AG09319 (cell line): ENCODE results near the gene C14orf93.

Experiments used
- DNase-seq: peaks from one replicate; pipeline ENCODE4 v3.0.0-alpha.2; 2010; ENCODE audit warnings: low read depth; ENCODE audit errors: extremely low read depth
- TF ChIP-seq, protein P1 (sequence below): IDR thresholded peaks from 2 replicates; pipeline ENCODE4 v1.5.1; 2011; ENCODE audit warnings: low read depth, mild to moderate bottlenecking, inconsistent platforms, low read length, moderate library complexity

C14orf93 gene

GRCh38 chr14:23051141-23052057 is 41.5 kb upstream of the C14orf93 start:
- TF ChIP-seq, protein P1, sequence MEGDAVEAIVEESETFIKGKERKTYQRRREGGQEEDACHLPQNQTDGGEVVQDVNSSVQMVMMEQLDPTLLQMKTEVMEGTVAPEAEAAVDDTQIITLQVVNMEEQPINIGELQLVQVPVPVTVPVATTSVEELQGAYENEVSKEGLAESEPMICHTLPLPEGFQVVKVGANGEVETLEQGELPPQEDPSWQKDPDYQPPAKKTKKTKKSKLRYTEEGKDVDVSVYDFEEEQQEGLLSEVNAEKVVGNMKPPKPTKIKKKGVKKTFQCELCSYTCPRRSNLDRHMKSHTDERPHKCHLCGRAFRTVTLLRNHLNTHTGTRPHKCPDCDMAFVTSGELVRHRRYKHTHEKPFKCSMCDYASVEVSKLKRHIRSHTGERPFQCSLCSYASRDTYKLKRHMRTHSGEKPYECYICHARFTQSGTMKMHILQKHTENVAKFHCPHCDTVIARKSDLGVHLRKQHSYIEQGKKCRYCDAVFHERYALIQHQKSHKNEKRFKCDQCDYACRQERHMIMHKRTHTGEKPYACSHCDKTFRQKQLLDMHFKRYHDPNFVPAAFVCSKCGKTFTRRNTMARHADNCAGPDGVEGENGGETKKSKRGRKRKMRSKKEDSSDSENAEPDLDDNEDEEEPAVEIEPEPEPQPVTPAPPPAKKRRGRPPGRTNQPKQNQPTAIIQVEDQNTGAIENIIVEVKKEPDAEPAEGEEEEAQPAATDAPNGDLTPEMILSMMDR: no peak
- no peak for DNase-seq

DNA sequence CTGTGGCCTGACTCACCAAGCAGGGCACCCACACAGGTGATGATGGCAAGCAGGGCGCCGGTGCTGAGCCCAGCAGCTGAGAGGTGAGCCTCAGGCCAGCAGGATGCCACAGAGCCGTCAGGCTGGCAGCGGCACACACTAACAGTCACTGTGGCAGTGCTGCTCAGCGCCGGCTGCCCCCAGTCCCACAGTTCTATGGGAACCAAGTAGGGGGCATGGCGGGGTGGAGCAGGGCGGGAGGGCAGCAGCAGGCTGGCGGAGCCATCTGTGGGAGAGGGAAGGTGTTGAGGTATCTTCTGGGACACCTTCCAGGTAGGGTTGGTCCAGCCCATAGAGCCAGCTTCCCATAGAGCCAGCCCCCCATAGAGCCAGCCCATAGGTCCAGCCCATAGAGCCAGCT is 39.1 kb upstream of the C14orf93 start:
- DNase-seq: no peak
- TF ChIP-seq, protein P1: no peak

DNA sequence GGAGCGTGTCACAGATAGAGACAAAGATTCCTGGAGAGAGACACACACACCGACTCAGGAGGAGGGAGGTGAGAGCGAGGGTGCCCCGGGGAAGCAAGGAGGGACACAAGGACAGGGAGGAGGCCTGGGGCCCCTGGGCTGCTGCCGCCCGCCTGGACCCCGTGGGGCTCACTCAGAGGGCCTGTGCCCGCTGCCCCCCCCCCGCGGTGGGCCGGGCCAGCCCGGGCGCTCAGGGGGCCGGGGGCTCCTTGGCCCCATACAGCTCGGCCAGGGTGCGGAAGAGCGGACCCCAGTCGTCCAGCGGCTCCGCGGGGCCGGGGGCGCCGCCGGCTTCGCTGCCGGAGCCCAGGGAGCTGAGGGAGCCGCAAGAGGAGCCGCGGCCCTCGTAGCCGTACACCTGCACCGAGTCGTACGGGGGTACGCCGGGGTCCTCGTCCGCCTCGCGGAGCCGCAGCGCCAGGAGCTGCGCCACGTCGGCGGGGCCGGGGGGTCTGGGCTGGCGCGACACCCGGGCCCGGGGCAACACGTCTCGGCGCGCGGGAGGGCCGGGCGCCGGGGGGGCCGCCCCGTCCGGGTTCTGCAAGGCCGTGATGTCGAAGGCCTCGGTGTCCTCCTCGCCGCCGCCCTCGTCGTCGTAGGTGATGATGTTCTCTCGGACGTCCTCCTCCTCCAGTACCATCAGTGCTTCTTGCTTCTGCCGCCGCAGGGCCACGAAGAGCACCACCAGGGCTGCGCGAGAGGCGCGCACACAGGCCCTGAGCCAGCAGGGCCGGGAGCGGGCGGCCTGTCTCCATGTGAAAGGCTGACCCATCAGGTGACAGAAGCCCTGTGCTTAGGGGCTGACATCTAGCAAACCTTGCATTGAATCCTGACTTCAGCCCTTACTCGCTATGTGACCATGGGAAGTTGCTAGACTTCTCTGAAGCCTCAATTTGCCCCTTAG is 38.1 kb upstream of the C14orf93 start:
- TF ChIP-seq, protein P1: no peak
- no peak for DNase-seq

- no peak for DNase-seq
- TF ChIP-seq, protein P1: no peak
These were observed 37.2 kb upstream of the C14orf93 start for GRCh38 chr14:23047034-23047634.

DNA sequence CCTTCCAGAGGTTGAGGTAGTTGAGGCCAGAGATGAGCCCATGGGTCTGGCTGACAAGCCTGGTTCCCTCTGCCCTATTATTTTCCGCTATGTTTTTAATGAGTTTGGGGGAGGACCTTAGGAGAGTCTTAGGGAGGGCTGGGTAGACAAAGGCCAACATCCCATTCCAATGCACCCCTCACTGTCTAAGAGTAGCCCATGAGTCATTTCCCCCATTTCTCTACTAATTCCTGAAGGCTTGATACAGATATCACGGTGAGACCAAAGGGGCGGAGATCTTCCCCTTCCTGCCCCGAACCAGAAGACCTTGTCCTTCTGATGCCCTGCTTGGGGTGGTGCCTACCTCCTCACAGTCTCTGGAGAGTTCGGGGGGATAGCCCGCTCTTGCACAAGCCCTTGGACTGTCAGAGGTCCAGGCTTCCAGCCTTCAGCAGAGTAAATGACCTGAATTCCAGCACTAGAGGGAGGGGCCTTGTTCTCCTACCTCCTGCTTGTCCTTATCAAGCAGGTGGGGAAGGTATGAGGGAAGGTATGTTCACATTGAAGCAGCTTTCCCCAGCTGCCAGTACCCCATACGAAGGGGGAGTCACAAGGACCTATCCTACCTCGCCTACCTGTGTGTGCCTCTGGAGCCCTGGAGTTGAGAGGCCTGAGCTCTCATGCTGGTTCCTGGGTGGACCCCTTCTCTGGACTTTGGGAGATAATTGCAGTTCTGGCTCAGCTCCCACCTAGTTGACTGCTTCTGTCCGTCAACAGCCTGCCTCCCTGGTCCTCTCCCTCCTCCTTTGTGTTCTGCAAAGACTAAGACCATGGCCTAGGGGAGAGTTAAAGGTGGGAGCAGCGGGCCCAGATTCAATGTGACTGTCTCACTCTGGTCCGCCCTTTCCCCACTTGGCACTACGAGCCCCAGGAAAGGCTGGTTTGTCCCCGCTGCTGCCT is 35.7 kb upstream of the C14orf93 start:
- TF ChIP-seq, protein P1: no peak
- no peak for DNase-seq

DNA sequence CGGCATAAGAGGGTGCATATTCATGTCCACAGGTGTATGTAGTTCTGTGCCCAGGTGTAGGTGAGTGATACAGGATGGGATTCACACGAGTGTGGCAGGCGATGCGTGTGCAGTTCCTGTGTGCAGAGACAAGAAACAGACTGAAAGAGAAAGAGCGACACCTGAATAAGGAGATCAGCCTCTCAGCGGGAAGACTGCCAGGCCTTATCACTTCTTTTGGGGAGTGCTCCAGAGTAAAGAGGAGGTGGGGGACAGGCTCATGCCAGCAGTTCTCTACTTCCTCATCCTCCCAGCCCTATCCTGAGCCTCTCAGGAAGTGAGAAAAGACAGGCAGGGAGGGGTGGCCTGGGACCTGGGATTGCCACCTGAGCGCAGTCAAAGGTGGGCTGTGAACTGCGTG is 34.9 kb upstream of the C14orf93 start:
- TF ChIP-seq, protein P1: no peak
- DNase-seq: no peak
